ENCODE results near the gene ZBED4. TPM values are rescaled to one million over a fixed set of nuclear protein-coding genes. Genes with fewer than 3 reads are reported as not detected.

Gene ZBED4
- total RNA-seq, 1 donor from 2014 or later, result 25.2 TPM

- Mint-ChIP-seq H3K4me1 (ENCODE audit: low read depth) (peaks cover 57% of the 10 kb centered on the region), H3K27ac (peak overlapping the region; percentile 91), H3K9me3 (peaks cover 51% of the 10 kb centered on the region), H3K36me3 (ENCODE audit: low read depth) (peaks cover 83% of the 10 kb centered on the region), H3K4me3 (ENCODE audit: low read depth) (peak overlapping the region; percentile 42), H3K27me3 (ENCODE audit: low read depth) (no peaks in the 10 kb centered on the region)
- DNase-seq (ENCODE audit: low spot score), result no peak
- intact Hi-C loops (cut with micrococcal nuclease), result loop anchor here (5.0 kb wide), 1 partner anchor 40 kb away; the partner anchor contains the start of gene BRD1
Measured at GRCh38 chr22:49867303-49868265, 13.9 kb downstream of the ZBED4 start.

- Mint-ChIP-seq H3K27ac (peak overlapping the region; percentile 69), H3K4me3 (ENCODE audit: low read depth) (no peak overlapping the region), H3K27me3 (ENCODE audit: low read depth) (no peaks in the 10 kb centered on the region), H3K9me3 (peaks cover 51% of the 10 kb centered on the region), H3K36me3 (ENCODE audit: low read depth) (peaks cover 85% of the 10 kb centered on the region), H3K4me1 (ENCODE audit: low read depth) (peaks cover 57% of the 10 kb centered on the region)
- DNase-seq (ENCODE audit: low spot score), result no peak
- intact Hi-C loops (cut with micrococcal nuclease), result loop anchor here (5.0 kb wide), 1 partner anchor 42 kb away; the partner anchor contains the start of gene BRD1
Measured at GRCh38 chr22:49869086-49869830, 15.6 kb downstream of the ZBED4 start.

DNA sequence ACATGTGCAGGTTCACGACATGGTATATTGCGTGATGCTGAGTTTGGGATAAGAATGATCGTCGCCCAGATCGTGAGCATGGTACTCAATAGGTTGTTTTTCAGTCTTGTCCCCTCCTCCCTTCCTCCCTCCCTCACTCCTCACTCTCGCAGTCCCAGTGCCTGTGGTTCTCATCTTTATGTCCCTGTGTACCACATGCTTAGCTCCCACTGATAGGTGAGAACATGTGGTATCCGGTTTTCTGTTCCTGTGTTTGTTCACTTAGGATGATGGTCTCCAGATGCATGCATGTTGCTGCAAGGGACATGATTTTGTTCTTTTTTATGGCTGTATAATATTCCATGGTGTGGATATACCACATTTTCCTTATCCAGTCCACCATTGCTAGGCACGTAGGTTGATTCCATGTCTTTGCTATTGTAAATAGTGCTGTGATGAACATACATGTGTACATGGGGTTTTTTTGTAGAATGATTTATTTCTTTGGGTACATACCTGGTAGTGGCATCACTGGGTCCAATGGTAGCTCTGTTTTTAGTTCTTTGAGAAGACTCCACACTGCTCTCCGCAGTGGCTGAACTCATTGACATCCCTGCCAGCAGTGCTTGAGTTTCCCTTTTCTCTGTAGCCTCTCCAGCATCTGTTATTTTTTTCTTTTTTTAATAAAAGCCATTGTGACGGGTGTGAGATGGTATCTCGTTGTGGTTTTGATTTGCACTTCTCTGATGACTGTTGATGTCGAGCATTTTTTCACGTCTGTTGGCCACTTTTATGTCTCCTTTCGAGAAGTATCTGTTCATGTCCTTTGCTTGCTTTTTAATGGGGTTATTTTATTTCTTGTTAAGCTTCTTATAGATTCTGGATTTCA lies 16.4 kb downstream of the ZBED4 start:
- Mint-ChIP-seq H3K4me1 (ENCODE audit: low read depth) (peaks cover 56% of the 10 kb centered on the region), H3K36me3 (ENCODE audit: low read depth) (peaks cover 81% of the 10 kb centered on the region), H3K9me3 (peaks cover 51% of the 10 kb centered on the region), H3K27me3 (ENCODE audit: low read depth) (no peaks in the 10 kb centered on the region), H3K4me3 (ENCODE audit: low read depth) (peak overlapping the region; percentile 34), H3K27ac (peak overlapping the region; percentile 69)
- intact Hi-C loops (cut with micrococcal nuclease), result loop anchor here (1.0 to 5.0 kb wide), 3 partner anchors 31 to 47 kb away; partner anchors contain the start of genes ALG12, BRD1 and CRELD2
- DNase-seq (ENCODE audit: low spot score), result no peak

- H3K27ac Mint-ChIP-seq, result no peak overlapping the region
- peaks cover 79% of the 10 kb centered on the region for H3K36me3 Mint-ChIP-seq (ENCODE audit: low read depth)
- H3K4me1 Mint-ChIP-seq (ENCODE audit: low read depth), result peaks cover 53% of the 10 kb centered on the region
- intact Hi-C loops (cut with micrococcal nuclease), result loop anchor here (5.0 kb wide), 1 partner anchor 46 kb away; the partner anchor contains the start of genes ALG12 and CRELD2
- DNase-seq (ENCODE audit: low spot score), result no peak
- no peaks in the 10 kb centered on the region for H3K27me3 Mint-ChIP-seq (ENCODE audit: low read depth)
- H3K9me3 Mint-ChIP-seq, result peaks cover 45% of the 10 kb centered on the region
- H3K4me3 Mint-ChIP-seq (ENCODE audit: low read depth), result no peak overlapping the region
Measured at GRCh38 chr22:49871482-49871881, 17.8 kb downstream of the ZBED4 start.

GRCh38 chr22:49872347-49872746 lies 18.7 kb downstream of the ZBED4 start:
- Mint-ChIP-seq H3K27ac (no peak overlapping the region), H3K4me1 (ENCODE audit: low read depth) (peaks cover 46% of the 10 kb centered on the region), H3K9me3 (peaks cover 38% of the 10 kb centered on the region), H3K27me3 (ENCODE audit: low read depth) (no peaks in the 10 kb centered on the region), H3K4me3 (ENCODE audit: low read depth) (no peak overlapping the region), H3K36me3 (ENCODE audit: low read depth) (peaks cover 75% of the 10 kb centered on the region)
- DNase-seq (ENCODE audit: low spot score), result no peak
- intact Hi-C loops (cut with micrococcal nuclease), result loop anchor here (5.0 kb wide), 1 partner anchor 45 kb away; the partner anchor contains the start of genes ALG12 and CRELD2

GRCh38 chr22:49873228-49873940 lies 19.7 kb downstream of the ZBED4 start:
- Mint-ChIP-seq H3K4me3 (ENCODE audit: low read depth) (no peak overlapping the region), H3K9me3 (peaks cover 31% of the 10 kb centered on the region)

GRCh38 chr22:49877642-49878041 lies 24.0 kb downstream of the ZBED4 start:
- intact Hi-C loops (cut with micrococcal nuclease), result no loop called here
- no peak for DNase-seq (ENCODE audit: low spot score)
- Mint-ChIP-seq H3K4me1 (ENCODE audit: low read depth) (peaks cover 43% of the 10 kb centered on the region), H3K36me3 (ENCODE audit: low read depth) (peaks cover 62% of the 10 kb centered on the region), H3K9me3 (peaks cover 10% of the 10 kb centered on the region), H3K27me3 (ENCODE audit: low read depth) (no peaks in the 10 kb centered on the region), H3K4me3 (ENCODE audit: low read depth) (no peak overlapping the region), H3K27ac (no peak overlapping the region)

More at GRCh38 chr22:49873228-49873940, 19.7 kb downstream of the ZBED4 start:
- peaks cover 42% of the 10 kb centered on the region for H3K4me1 Mint-ChIP-seq (ENCODE audit: low read depth)
- no peaks in the 10 kb centered on the region for H3K27me3 Mint-ChIP-seq (ENCODE audit: low read depth)
- no peak for DNase-seq (ENCODE audit: low spot score)
- intact Hi-C loops (cut with micrococcal nuclease), result loop anchor here (5.0 kb wide), 1 partner anchor 44 kb away; the partner anchor contains the start of genes ALG12 and CRELD2
- H3K36me3 Mint-ChIP-seq (ENCODE audit: low read depth), result peaks cover 74% of the 10 kb centered on the region
- H3K27ac Mint-ChIP-seq, result peak overlapping the region; percentile 30

GRCh38 chr22:49878206-49878605 lies 24.6 kb downstream of the ZBED4 start:
- peaks cover 10% of the 10 kb centered on the region for H3K9me3 Mint-ChIP-seq
- intact Hi-C loops (cut with micrococcal nuclease), result no loop called here
- DNase-seq (ENCODE audit: low spot score), result no peak
- H3K27me3 Mint-ChIP-seq (ENCODE audit: low read depth), result no peaks in the 10 kb centered on the region
- H3K36me3 Mint-ChIP-seq (ENCODE audit: low read depth), result peaks cover 63% of the 10 kb centered on the region
- peaks cover 47% of the 10 kb centered on the region for H3K4me1 Mint-ChIP-seq (ENCODE audit: low read depth)
- H3K4me3 Mint-ChIP-seq (ENCODE audit: low read depth), result no peak overlapping the region
- H3K27ac Mint-ChIP-seq, result peak overlapping the region; percentile 49

DNA sequence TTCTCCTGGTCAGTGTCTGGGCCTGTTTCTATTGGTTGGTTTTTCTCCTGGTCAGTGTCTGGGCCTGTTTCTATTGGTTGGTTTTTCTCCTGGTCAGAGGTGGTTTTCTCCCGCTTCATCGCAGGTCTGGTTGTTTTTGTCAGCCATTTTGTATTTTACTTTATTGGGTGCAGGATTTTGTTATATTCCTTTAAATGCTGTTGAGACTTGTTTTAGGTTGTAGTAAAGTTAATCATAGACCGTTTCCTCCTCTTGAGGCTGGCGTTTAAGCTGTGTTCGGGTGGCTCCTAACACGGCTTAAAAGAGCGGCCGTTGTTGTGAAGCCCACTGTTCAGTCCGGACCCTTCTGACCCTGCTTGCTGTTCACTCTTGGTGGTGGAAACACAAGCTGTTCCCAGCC lies 26.2 kb downstream of the ZBED4 start:
- Mint-ChIP-seq H3K4me1 (ENCODE audit: low read depth) (peaks cover 40% of the 10 kb centered on the region), H3K4me3 (ENCODE audit: low read depth) (peak overlapping the region; percentile 62), H3K36me3 (ENCODE audit: low read depth) (peaks cover 66% of the 10 kb centered on the region), H3K9me3 (peaks cover 10% of the 10 kb centered on the region), H3K27me3 (ENCODE audit: low read depth) (no peaks in the 10 kb centered on the region), H3K27ac (peak overlapping the region; percentile 81)
- no peak for DNase-seq (ENCODE audit: low spot score)
- intact Hi-C loops (cut with micrococcal nuclease), result loop anchor here (10.0 kb wide), 1 partner anchor 75 kb away; no protein-coding TSS in a partner anchor

GRCh38 chr22:49880281-49880680 lies 26.6 kb downstream of the ZBED4 start:
- DNase-seq (ENCODE audit: low spot score), result peak; percentile 31
- Mint-ChIP-seq H3K27ac (peak overlapping the region; percentile 81), H3K36me3 (ENCODE audit: low read depth) (peaks cover 64% of the 10 kb centered on the region), H3K4me3 (ENCODE audit: low read depth) (peak overlapping the region; percentile 62), H3K9me3 (peaks cover 10% of the 10 kb centered on the region), H3K4me1 (ENCODE audit: low read depth) (peaks cover 40% of the 10 kb centered on the region), H3K27me3 (ENCODE audit: low read depth) (no peaks in the 10 kb centered on the region)
- intact Hi-C loops (cut with micrococcal nuclease), result loop anchor here (10.0 kb wide), 1 partner anchor 75 kb away; no protein-coding TSS in a partner anchor

DNA sequence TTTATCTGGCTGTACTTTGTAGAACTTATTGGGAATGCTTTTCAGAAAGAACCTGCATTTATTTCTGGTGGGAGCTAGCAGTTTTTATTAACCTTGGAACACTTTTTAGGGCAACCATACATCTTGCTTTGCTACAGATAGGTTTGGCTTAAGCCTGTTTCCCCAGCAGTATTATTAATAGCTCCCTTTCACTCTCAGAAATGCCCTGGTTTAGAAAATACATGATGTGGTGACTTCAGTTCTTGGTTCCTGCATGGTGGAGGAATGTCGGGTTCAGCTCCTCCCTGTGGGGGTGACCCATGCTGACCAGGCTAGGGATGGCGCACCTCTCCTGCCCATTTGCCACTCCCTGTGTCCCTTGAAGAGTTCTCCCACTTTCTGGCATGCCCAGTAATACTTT lies 28.2 kb downstream of the ZBED4 start:
- intact Hi-C loops (cut with micrococcal nuclease), result loop anchor here (10.0 kb wide), 1 partner anchor 77 kb away; no protein-coding TSS in a partner anchor
- Mint-ChIP-seq H3K9me3 (peaks cover 3% of the 10 kb centered on the region), H3K27me3 (ENCODE audit: low read depth) (no peaks in the 10 kb centered on the region), H3K4me1 (ENCODE audit: low read depth) (peaks cover 38% of the 10 kb centered on the region), H3K36me3 (ENCODE audit: low read depth) (peaks cover 66% of the 10 kb centered on the region), H3K27ac (peak overlapping the region; percentile 66), H3K4me3 (ENCODE audit: low read depth) (no peak overlapping the region)
- no peak for DNase-seq (ENCODE audit: low spot score)
